GM23338 (cell line): ENCODE results near the gene KPNA5. TPM values are rescaled to one million over a fixed set of nuclear protein-coding genes. Genes with fewer than 3 reads are reported as not detected.

Source experiments
- ATAC-seq: fragments of 200-7000 bp; cut with Tn5 transposase; 3 replicates; pipeline ENCODE4 v1.9.1; 2020
- DNase-seq: peaks from one replicate; pipeline ENCODE4 v3.0.0-alpha.2; 2015; ENCODE audit warnings: low spot score
- H2AFZ ChIP-seq: fragments of 200-600 bp; sonication (generic); 2 replicates; pipeline ENCODE4 v1.8.0; 2016; ENCODE audit warnings: antibody characterized with exemption, mild to moderate bottlenecking, moderate library complexity
- H3F3A ChIP-seq: fragments of 200-600 bp; sonication (generic); replicated peaks from 2 replicates; pipeline ENCODE4 v1.8.0; 2017; ENCODE audit warnings: antibody characterized with exemption, mixed run types, low read depth
- H3K27ac ChIP-seq: fragments of 200-600 bp; sonication (generic); 2 replicates; pipeline ENCODE4 v1.6.1; 2016; ENCODE audit warnings: low read depth
- H3K27me3 ChIP-seq: fragments of 200-600 bp; sonication (generic); 2 replicates; pipeline ENCODE4 v1.8.0; 2016; ENCODE audit warnings: mild to moderate bottlenecking, mixed run types, moderate library complexity; ENCODE audit not compliant: insufficient read depth
- H3K36me3 ChIP-seq: fragments of 200-600 bp; sonication (generic); 2 replicates; pipeline ENCODE4 v1.8.0; 2016; ENCODE audit warnings: mild to moderate bottlenecking; ENCODE audit not compliant: insufficient read depth
- H3K4me1 ChIP-seq: fragments of 200-600 bp; sonication (generic); 2 replicates; pipeline ENCODE4 v1.8.0; 2016; ENCODE audit warnings: mild to moderate bottlenecking, moderate library complexity; ENCODE audit not compliant: insufficient read depth
- H3K4me2 ChIP-seq: fragments of 200-600 bp; sonication (generic); 2 replicates; pipeline ENCODE4 v1.7.1; 2017; ENCODE audit warnings: mixed run types
- H3K4me3 ChIP-seq: fragments of 200-600 bp; sonication (generic); 2 replicates; pipeline ENCODE4 v1.6.1; 2016; ENCODE audit warnings: mixed run types
- H3K79me2 ChIP-seq: fragments of 200-600 bp; sonication (generic); replicated peaks from 2 replicates; pipeline ENCODE4 v1.8.0; 2017; ENCODE audit warnings: mild to moderate bottlenecking; ENCODE audit not compliant: insufficient read depth
- H3K9me2 ChIP-seq: fragments of 200-600 bp; sonication (generic); 2 replicates; pipeline ENCODE4 v1.8.0; 2017; ENCODE audit not compliant: insufficient read depth
- H4K20me1 ChIP-seq: fragments of 200-600 bp; sonication (generic); replicated peaks from 2 replicates; pipeline ENCODE4 v1.8.0; 2017; ENCODE audit warnings: mild to moderate bottlenecking; ENCODE audit not compliant: insufficient read depth
- H3K27ac Mint-ChIP-seq: 2 replicates; pipeline ENCODE4 v1.8.0; 2020; ENCODE audit warnings: inconsistent platforms, mild to moderate bottlenecking, moderate library complexity, mixed read lengths
- H3K27me3 Mint-ChIP-seq: 3 replicates; pipeline ENCODE4 v1.8.0; 2022; ENCODE audit warnings: low read depth, mild to moderate bottlenecking, moderate library complexity, mixed read lengths, inconsistent platforms; ENCODE audit not compliant: insufficient read depth, poor library complexity
- H3K36me3 Mint-ChIP-seq: 3 replicates; pipeline ENCODE4 v1.8.0; 2021; ENCODE audit warnings: low read depth, mild to moderate bottlenecking, inconsistent platforms, moderate library complexity, mixed read lengths
- H3K4me1 Mint-ChIP-seq: 3 replicates; pipeline ENCODE4 v1.8.0; 2020; ENCODE audit warnings: mild to moderate bottlenecking, inconsistent platforms, mixed read lengths
- H3K4me3 Mint-ChIP-seq: 3 replicates; pipeline ENCODE4 v1.8.0; 2021; ENCODE audit warnings: moderate library complexity, mild to moderate bottlenecking, inconsistent platforms, mixed read lengths
- H3K9me3 Mint-ChIP-seq: 3 replicates; pipeline ENCODE4 v1.8.0; 2020; ENCODE audit warnings: moderate library complexity, mild to moderate bottlenecking, inconsistent platforms, mixed read lengths
- CREB1 ChIP-seq: fragments of 250-450 bp; sonication (Bioruptor Pico); IDR thresholded peaks from 2 replicates; pipeline ENCODE4 v1.5.0; 2020; ENCODE audit warnings: low read depth, mild to moderate bottlenecking, moderate library complexity
- CTCF ChIP-seq, 2 experiments: fragments of 200-600 bp in 1 of 2; sonication (generic) in 1 of 2; conservative IDR thresholded peaks; 2 replicates each; pipeline versions ENCODE4 v1.5.1 to v1.6.1; 2016 to 2017; ENCODE audit warnings: antibody characterized with exemption in 2 of 2, low read depth in 2 of 2, mild to moderate bottlenecking in 2 of 2, moderate library complexity in 1 of 2
- ETS1 ChIP-seq: IDR thresholded peaks from 2 replicates; pipeline ENCODE4 v1.6.1; 2016; ENCODE audit warnings: antibody characterized with exemption
- EZH2 ChIP-seq: fragments of 200-600 bp; sonication (generic); IDR thresholded peaks from one replicate; pipeline ENCODE4 v1.8.0; 2017; ENCODE audit warnings: antibody characterized with exemption, mild to moderate bottlenecking, low read depth; ENCODE audit not compliant: unreplicated experiment
- JUNB ChIP-seq: IDR thresholded peaks from one replicate; pipeline ENCODE4 v1.6.1; 2016; ENCODE audit warnings: antibody characterized with exemption; ENCODE audit not compliant: unreplicated experiment
- POLR2AphosphoS5 ChIP-seq: IDR thresholded peaks from 2 replicates; pipeline ENCODE4 v1.6.1; 2016; ENCODE audit warnings: antibody characterized with exemption, low read depth
- STAT1 ChIP-seq: IDR thresholded peaks from one replicate; pipeline ENCODE4 v1.6.1; 2016; ENCODE audit warnings: antibody characterized with exemption; ENCODE audit not compliant: unreplicated experiment
- ZNF462 ChIP-seq: fragments of 250-450 bp; sonication (Bioruptor Pico); IDR thresholded peaks from 2 replicates; pipeline ENCODE4 v1.5.0; 2020; ENCODE audit warnings: mild to moderate bottlenecking, moderate library complexity
- polyA plus RNA-seq: library from polyadenylated mRNA; unstranded; fragments of >200 nt; fragmentation: Nextera tagmentation; extraction: Ambion mirVana; gene quantifications from 2 replicates; pipeline ENCODE4 v1.2.1, GENCODE V29; 2016
- total RNA-seq: library from RNA; depleted of rRNA; stranded (reverse); fragments of >200 nt; shearing (Covaris generic); gene quantifications from 2 replicates; pipeline ENCODE4 v1.2.3, GENCODE V29; 2014

Gene KPNA5
- total and polyA plus RNA-seq, 2 experiments from 2014 or later = 6.9 to 16.3 TPM

- H3K27ac ChIP-seq = no peak overlapping the region
- no peak overlapping the region for H3K4me2 ChIP-seq
- 0 out of 2 replicates have a peak, but pooled peaks cover 7% of the 10 kb centered on the region for H4K20me1 ChIP-seq
- no peaks in the 10 kb centered on the region for H3K27me3 ChIP-seq
- peaks cover 66% of the 10 kb centered on the region for H3K36me3 Mint-ChIP-seq
- H3K79me2 ChIP-seq = no peaks in the 10 kb centered on the region; the same call in 1 of the 2 replicates
- H3K27ac Mint-ChIP-seq = no peak overlapping the region
- H2AFZ ChIP-seq = no peak overlapping the region
- H3F3A ChIP-seq = no peaks in the 10 kb centered on the region
- H3K9me2 ChIP-seq = no peaks in the 10 kb centered on the region
- no peaks in the 10 kb centered on the region for H3K4me1 ChIP-seq
- TF ChIP-seq STAT1 = no peak
- TF ChIP-seq CREB1 (CRISPR knock-in tag) = no peak
- TF ChIP-seq POLR2AphosphoS5 = no peak
- TF ChIP-seq CTCF (conservative IDR thresholded peaks at IDR 0.05; ENCODE audit: low read depth in 2 of 2) = no peak
- no peak for TF ChIP-seq ETS1
- no peak for TF ChIP-seq EZH2
- no peak for TF ChIP-seq JUNB
- no peak for TF ChIP-seq ZNF462 (CRISPR knock-in tag)
- no peak for DNase-seq
- ATAC-seq = no peak
- H3K27me3 Mint-ChIP-seq = no peaks in the 10 kb centered on the region
- peaks cover 2% of the 10 kb centered on the region; the same call in 1 of the 3 replicates for H3K4me1 Mint-ChIP-seq
- H3K36me3 ChIP-seq = peaks cover 8% of the 10 kb centered on the region; the same call in 1 of the 2 replicates
- no peak overlapping the region for H3K4me3 Mint-ChIP-seq
- H3K9me3 Mint-ChIP-seq = no peaks in the 10 kb centered on the region; the same call in 2 of the 3 replicates
- no peak overlapping the region for H3K4me3 ChIP-seq
Observed at GRCh38 chr6:116714761-116715160, 33.8 kb downstream of the KPNA5 start.
